Measurements from ENCODE around the gene SIMC1.
"Not testable (repeated sequence)": the region's sequence is repeated elsewhere in the genome, so short reads cannot be mapped to it uniquely, and the experiment has no call there.

Gene SIMC1

DNA sequence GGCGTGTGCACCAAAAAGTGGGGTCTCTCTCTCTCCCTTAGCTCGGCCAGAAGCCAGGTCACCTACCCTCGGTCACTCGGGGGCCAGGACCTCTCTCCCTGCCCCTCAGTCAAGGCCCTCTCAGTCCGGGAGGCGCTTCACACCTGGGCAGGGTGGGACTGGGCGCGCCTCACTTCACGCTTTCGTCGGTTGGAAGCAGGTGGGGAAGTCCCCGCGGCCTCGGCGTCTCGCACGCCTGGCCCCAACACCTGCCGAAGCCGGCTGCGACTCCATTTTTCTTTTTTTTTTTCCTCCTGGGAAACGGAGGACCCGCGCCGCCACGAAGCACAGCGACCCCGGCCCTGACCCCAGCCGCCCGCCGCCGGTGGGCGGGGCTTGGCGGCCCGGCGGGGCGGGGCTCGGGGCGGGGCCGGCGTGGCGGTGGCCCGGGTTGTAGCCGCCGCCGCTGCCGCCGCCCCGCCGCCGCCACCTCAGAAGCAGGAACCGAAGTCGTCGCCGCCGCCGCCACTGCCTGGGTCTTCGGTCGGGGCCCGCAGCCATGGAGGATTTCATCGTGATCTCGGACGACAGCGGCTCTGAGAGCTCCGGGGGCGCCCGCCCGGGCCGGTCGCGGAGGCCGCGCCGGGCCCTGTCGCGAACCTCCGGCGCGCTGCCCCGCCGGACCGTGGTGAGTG is at the start of gene SIMC1:
SIMC1 (plus strand) TSS at position 454 of the 674 bp plus-strand sequence; CDS start at position 539, 85 bp downstream.
- DNase-seq = peak; percentile 9
- in situ Hi-C loops (cut with MboI; ENCODE audit: low pct_unique_long_range_greater_than_20kb, low sequenced_read_pairs) = not testable (repeated sequence)

DNA sequence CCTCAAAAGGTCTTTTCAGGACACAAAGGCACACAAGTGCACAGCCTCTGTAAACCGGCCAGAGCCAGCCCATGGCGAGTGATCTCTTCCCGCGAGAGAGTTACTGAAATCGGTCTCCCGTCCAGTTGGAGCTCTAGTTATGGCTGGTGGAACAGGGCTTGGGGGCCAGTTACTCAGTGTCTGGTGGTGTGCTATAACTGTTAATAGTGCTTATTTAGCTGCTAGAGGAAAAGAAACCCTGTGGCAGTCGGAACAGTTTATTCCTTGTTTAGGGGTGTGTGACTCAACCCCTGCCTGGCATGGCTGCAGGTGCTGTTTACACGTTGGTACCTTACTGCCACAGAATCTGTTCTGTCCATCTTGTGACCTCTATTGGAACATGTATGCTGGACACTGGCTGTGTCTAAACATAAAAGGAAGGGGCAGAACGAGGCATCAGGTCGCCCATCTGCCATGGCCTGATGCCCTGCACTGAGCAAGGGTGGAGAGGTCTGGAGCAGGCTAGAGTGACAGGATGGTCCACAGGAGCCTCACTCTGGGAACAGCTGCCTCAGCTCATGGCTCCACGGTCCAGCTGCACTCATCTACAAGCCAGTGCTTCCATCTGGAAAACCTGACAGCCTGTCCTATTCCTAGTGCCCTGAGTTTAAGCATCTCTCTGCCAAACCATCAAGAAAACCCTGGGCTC is 49.6 kb upstream of the SIMC1 start:
- in situ Hi-C loops (cut with MboI; ENCODE audit: low pct_unique_long_range_greater_than_20kb, low sequenced_read_pairs) = no loop called here
- no peak for DNase-seq

DNA sequence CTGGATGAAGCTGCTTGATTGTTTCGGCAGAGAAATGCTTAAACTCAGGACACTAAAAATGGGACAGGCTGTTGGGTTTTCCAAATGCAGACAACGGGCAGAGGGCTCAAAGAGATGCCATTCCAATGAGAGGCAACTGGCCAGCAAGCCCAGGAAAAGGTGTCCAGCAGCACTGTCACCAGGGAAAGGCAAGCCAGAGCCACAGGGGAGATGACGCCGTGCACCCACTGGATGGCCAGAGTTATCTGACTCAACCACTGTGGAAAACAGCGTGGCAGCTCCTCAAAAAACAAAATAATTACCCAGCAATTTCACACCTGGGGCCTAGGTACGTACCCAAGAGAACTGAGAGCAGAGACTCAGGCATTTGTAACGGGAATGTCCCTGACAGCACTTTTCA is 48.4 kb upstream of the SIMC1 start:
- no peak for DNase-seq
- in situ Hi-C loops (cut with MboI; ENCODE audit: low pct_unique_long_range_greater_than_20kb, low sequenced_read_pairs) = no loop called here

DNA sequence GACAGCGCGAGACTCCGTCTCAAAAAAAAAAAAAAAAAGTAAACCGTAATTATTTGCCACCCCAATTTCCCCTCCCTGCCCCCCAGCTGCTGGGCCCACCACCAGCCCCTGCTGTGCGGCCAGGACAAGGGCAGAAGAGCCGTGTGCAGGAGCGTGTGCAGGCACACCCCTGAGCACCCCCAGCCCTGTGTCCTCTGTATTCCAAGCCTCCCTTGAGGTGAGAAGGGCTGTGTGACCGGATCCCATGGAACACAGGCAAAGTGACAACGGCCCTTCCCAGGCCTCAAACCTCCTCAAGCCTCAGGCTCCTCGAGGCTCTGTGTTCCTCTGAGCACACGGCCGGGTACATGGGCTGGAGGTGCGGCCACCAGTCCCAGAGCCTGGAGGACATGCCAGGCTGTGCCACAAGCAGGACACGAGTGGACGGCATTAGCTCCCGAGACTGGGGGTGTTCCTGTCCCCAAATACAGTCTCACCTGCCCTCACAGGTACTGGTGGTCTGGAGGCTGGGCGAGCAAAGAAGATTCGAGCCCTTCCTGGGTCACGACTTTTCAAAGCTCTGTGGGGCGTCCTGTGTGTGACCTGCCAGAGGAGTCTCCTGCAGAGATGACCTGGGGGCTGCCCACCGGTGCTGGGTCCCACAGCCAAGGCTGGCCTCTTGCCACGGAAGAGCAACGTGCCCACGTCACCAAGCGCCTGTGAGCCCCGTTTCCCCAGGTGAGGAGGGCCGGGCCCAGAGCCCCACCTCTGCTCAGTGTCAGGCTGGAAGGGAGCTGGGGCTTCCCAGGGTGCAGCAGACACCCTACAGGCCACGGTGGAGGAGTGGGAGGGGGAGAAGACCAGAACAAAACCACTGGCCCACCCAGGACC is 47.1 kb upstream of the SIMC1 start:
- no peak for DNase-seq
- in situ Hi-C loops (cut with MboI; ENCODE audit: low pct_unique_long_range_greater_than_20kb, low sequenced_read_pairs) = no loop called here

DNA sequence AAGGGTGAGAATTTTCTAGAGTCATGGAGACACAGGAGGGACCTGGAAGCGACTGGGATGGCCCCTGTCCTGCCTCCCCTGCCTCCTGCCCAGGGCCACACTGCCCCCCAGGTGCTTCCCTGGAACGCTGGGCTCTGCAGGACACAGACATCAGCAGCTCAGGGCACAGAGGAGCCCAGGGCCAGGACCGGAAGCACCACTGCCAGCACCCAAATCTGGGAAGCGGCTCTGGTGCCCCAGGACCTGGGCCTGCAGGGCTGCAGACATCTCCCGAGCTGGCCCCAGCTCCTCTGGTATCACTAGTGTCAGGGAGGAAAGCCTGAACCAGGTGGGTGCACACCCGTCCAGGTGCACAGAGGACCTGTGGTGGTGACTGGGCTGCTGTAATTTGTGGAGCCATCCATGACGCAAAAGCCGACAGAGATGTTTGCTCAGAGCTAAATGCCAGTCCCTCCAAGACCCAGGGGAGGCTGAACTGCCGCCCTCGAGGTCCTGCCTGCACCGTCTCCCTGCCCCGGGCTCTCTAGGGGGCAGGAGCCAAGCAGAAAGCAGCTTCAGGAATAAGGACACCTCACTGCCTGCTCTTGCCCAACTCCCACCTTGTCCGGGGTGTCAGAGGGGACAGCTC is 46.0 kb upstream of the SIMC1 start:
- in situ Hi-C loops (cut with MboI; ENCODE audit: low pct_unique_long_range_greater_than_20kb, low sequenced_read_pairs) = no loop called here

DNA sequence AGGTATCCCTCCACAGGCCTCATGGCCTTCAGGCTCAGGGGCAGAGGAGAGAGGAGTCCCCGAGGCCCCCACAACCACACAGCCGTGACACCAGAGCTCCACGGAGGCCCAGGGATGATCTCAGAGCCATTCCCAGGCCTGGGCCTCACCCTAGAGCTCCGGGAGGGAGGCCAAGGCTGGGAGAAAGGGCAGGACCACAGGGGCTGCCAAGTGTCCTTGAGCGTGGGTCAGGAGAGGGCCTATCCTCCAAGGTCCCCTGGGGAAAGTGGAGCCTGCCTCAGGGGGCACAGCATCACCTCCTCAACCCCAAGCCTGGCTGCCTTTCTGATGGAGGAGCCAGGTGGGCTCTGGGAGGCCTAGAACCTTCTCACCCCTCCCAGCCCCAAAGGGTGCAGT is 45.5 kb upstream of the SIMC1 start:
- DNase-seq; in situ Hi-C loops (cut with MboI; ENCODE audit: low pct_unique_long_range_greater_than_20kb, low sequenced_read_pairs): not testable (repeated sequence)

More for the DNA sequence above, 46.0 kb upstream of the SIMC1 start:
- no peak for DNase-seq

DNA sequence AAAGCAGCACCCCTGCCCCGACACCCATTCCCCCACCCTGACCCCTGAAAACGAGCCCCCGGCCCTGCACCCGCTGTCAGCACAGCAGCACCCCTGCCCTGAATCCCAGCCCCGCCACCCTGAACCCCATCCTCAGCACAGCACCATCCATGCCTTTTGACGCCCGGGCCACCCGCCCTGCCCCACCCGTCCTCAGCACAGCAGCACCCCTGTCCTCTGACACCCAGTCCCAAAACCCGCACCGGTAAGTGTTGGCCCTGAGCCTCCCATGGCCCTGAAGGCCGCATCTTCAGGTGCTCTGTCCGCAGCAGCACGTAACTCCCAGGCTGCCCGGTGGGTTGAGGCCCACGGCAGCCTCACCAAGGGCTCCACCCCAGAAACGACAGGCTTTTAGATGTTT is 44.6 kb upstream of the SIMC1 start:
- DNase-seq; in situ Hi-C loops (cut with MboI; ENCODE audit: low pct_unique_long_range_greater_than_20kb, low sequenced_read_pairs): not testable (repeated sequence)

DNA sequence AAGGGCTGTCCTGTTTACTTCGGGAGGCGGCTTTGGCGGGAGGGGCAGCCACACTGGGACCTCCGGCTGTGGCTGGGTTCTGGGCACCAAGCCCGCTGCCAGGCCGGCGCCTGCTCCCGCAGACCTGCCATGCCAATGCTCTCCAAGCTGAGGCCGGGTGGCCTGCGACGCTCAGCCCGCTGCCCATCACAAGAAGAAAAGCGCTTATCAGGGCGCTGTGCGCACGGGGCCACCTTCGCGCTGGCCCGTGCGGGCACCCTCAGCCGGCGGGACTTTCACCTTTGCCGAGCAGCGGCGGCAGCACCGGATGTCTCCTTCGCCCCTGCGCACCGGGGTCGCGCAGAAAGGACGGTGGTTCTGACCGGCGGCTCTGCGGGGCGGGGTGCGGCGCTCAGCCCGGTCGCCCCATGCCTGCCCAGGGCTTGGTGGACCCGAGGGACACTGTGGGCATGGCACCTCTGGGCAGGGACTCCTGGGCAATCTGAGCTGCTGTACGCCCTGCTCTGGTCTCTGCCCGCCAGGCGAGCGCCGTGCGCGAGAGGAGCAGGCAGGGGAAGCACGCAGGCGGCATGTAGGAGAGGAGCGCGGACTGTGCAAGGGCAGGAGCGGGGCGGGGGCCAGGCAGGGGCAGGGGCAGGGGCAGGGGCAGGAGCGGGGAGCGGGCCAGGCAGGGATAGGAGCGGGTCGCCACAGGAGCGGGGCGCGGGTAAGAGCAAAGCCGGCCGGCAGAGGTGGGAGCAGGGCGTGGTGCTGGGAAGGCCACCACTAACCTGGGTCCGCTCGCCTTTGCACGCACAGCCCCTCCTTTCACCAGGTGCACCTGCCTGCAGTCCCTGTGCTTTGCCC is 43.8 kb upstream of the SIMC1 start:
- in situ Hi-C loops (cut with MboI; ENCODE audit: low pct_unique_long_range_greater_than_20kb, low sequenced_read_pairs); DNase-seq: not testable (repeated sequence)

DNA sequence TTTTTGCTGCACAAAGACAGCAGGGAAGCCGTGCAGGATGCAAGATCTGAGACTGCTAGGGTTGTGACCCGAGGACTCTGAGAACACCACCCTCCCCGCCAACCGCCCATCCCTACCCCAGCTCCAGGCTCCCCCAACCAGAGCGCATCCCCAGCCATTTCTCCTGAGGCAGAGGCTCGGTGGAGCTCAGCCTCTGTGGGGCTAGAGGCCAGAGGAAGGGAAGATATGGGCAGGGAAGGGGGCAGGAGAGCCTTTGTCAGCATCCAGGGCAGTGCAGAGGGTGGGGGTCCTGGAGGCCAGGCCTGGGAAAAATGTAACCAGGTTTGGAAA is 43.2 kb upstream of the SIMC1 start:
- in situ Hi-C loops (cut with MboI; ENCODE audit: low pct_unique_long_range_greater_than_20kb, low sequenced_read_pairs); DNase-seq: not testable (repeated sequence)

DNA sequence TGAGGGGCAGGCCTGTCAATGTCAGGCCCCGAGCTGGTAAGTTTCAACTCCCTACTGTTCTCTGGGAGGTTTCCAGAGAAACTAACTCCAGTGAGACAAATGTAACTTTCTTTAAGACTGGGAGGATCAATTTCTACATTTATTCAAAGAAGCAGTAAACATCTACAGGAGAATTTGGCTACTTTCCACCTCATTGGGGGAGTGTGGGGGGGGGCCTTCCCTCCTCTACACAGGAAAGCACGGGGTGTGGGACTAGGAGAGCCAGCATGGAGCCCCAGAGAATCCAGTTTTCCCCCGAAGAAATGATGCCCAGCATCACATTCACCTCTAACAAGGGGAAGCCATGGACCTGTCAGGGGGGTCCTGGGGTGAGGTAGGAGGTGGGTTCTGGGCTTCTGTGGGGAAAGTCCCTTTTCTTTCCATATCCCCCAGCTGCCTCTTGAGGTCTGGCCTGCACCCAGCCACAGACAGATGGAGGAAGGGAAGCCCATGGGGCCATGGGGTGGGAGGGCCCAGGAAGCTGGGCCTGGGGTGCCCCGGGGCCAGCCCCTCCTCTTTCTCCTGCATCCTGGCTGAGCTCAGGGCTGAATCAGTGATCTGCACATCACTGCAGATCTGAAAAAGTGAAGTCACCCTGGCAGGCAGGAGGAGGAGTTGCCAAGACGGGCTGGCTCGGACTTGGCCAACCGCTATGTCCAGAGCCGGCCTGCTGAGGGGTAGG is 42.6 kb upstream of the SIMC1 start:
- in situ Hi-C loops (cut with MboI; ENCODE audit: low pct_unique_long_range_greater_than_20kb, low sequenced_read_pairs); DNase-seq: not testable (repeated sequence)

DNA sequence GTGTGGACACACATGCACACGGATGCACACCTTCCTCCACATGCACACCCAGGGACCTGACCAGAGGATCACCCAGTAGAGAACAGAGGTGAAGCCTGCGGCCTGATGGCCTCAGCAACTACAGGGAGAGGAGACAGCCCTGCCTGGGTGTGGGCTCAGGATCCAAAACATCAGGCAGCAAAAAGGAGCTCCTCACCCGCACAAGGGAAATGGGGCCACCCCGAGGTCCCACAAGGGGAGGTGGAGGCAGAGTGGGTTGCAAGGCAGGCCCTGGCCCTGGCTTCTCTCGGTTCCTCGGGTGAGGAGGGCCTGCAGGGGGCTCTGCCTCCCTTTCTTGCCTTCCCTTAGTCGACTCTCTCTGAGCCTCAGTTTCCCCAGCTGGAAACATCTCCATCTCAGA is 41.4 kb upstream of the SIMC1 start:
- in situ Hi-C loops (cut with MboI; ENCODE audit: low pct_unique_long_range_greater_than_20kb, low sequenced_read_pairs); DNase-seq: not testable (repeated sequence)

DNA sequence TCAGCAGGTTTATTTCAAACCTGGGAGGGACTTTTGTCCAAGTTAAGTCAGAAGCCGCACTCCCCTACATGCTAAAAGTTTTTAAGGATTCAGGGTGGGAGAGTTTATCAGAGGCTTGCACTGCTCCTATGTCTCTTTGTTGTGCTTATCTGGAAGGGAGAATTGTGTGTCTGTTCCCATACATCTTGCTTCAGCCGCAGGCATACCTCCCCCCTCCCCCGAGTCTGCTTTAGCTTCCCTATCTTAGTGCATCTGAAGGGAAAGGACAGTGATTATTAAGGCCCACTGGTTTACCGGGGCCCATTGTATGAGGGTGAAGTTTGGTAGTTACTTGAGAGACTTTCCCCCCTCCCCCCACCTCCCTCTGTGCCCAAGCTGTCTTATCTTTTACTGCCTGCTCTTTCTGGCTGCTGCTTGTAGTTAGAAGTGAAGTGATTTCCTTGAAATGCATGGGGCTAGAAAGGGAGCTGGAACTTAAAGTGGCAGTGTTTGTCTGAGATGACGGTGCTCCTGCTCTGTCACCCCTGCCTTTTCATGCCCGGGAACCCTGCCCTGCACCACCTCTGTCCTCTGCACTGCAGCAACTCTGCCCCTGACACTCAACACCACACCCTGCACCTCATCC is 40.9 kb upstream of the SIMC1 start:
- in situ Hi-C loops (cut with MboI; ENCODE audit: low pct_unique_long_range_greater_than_20kb, low sequenced_read_pairs); DNase-seq: not testable (repeated sequence)

DNA sequence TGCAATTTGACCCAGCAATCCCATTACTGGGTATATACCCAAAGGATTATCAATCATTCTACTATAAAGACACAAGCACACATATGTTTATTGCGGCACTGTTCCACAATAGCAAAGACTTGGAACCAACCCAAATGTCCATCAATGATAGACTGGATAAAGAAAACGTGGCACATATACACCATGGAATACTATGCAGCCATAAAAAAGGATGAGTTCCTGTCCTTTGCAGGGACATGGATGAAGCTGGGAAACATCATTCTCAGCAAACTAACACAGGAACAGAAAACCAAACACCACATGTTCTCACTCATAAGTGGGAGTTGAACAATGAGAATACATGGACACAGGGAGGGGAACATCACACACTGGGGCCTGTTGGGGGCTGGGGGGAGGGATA is 39.9 kb upstream of the SIMC1 start:
- DNase-seq; in situ Hi-C loops (cut with MboI; ENCODE audit: low pct_unique_long_range_greater_than_20kb, low sequenced_read_pairs): not testable (repeated sequence)

DNA sequence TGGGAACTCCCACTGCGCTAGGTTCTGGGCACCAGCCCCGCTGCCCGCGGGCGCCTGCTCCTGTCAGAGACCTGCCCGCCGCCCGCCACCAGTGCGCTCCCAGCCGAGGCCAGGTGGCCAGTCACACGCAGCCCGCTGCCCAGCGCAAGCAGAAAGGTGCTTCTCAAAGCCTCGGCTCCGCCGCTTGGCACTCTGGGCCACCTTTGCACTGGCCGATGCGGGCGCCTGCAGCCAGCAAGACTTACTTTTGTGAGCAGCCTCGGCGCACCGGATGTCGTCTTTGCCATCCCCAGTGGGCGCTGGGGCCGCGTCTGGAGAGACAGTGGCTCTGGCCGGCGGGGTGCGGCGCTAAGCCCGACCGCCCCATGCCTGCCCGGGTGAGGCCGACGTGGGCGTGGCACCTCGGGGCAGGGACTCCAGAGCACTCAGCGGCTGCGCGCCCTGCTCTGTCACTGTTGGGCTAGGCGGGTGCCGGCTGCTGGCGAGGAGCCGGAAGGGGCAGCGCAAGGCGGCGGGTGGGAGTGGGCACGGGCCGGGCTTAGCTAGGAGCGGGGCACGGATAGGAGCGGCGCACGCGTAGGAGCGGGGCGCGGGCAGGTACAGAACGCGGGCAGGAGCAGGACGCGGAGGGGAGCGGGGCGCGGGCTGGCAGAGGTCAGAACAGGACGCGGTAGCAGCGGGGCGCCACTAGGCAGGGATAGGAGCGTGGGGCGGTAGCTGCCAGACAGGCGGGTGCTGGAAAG is 39.1 kb upstream of the SIMC1 start:
- DNase-seq; in situ Hi-C loops (cut with MboI; ENCODE audit: low pct_unique_long_range_greater_than_20kb, low sequenced_read_pairs): not testable (repeated sequence)

DNA sequence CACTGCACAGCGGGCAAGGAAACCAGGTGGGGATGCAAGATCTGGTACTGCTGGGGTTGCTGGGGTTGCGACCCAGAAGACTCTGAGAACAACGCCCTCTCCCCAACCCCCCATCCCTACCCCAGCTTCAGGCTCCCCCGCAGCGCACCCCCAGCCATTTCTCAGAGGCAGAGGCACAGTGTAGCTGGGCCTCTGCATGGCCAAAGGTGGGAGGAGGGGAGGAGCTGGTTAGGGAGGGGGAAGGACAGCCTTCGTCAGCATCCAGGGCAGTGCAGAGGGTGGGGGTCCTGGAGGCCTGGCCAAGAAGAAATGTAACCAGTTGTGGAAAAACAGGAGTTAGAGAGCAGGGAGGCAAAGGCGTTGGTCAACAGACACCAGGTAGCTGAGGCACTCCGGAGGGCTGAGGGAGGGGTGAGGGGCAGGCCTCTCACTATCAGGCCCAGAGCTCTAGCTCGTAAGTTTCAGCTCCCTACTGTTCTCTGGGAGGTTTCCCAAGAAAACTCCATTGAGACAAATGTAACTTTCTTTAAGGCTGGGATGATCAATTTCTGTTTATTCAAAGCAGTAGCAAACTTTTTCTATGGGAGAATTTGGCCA is 38.3 kb upstream of the SIMC1 start:
- in situ Hi-C loops (cut with MboI; ENCODE audit: low pct_unique_long_range_greater_than_20kb, low sequenced_read_pairs) = loop anchor here (25.0 kb wide), 1 partner anchor 1487 kb away; no protein-coding TSS in a partner anchor
- not testable (repeated sequence) for DNase-seq

DNA sequence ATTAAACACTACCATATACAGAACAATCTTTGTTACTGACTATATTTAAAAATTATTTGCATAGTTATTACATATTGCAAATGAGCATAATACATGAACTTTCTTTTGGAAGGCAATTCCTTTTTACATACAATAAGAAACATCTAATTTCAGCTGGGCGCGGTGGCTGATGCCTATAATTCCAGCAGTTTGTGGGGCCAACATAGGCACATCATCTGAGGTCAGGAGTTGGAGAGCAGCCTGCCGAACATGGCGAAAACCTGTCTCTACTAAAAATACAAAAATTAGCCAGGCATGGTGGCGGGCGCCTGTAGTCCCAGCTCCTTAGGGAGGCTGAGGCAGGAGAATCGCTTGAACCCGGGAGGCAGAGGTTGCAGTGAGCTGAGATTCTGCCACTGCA is 36.4 kb upstream of the SIMC1 start:
- in situ Hi-C loops (cut with MboI; ENCODE audit: low pct_unique_long_range_greater_than_20kb, low sequenced_read_pairs) = loop anchor here (25.0 kb wide), 1 partner anchor 1485 kb away; no protein-coding TSS in a partner anchor
- no peak for DNase-seq

Measured in KBM-7 (cell line).